HEK293T (cell line): ENCODE results near the gene MAPK8IP2.

Experiments used
- CTCF ChIA-PET: fragments of 350-600 bp; formaldehyde crosslinking; extraction: SDS; loops from one replicate; lab custom pipeline; 2021; ENCODE audit warnings: antibody characterized with exemption, inconsistent platforms; lab: Yijun Ruan, JAX
- POLR2A ChIA-PET: fragments of 350-600 bp; formaldehyde crosslinking; extraction: SDS; loops from one replicate; lab custom pipeline; 2020; ENCODE audit warnings: antibody characterized with exemption, inconsistent platforms; lab: Yijun Ruan, JAX
- DNase-seq: peaks from one replicate; pipeline ENCODE4 v3.0.0; 2012; ENCODE audit warnings: mixed read lengths; ENCODE audit errors: extremely low spot score
- ARNT ChIP-seq: fragments of 450-650 bp; IDR thresholded peaks from 2 replicates; pipeline ENCODE4 v1.6.1; 2017; ENCODE audit warnings: mild to moderate bottlenecking
- BHLHE40 ChIP-seq: fragments of 450-650 bp; IDR thresholded peaks from 2 replicates; pipeline ENCODE4 v1.6.1; 2016; ENCODE audit warnings: mild to moderate bottlenecking, moderate library complexity, borderline replicate concordance
- CTBP1 ChIP-seq: fragments of 450-650 bp; IDR thresholded peaks from 2 replicates; pipeline ENCODE4 v1.6.1; 2016; ENCODE audit warnings: borderline replicate concordance
- ELF4 ChIP-seq: fragments of 450-650 bp; IDR thresholded peaks from 2 replicates; pipeline ENCODE4 v1.6.1; 2017; ENCODE audit warnings: antibody characterized with exemption
- FOXA1 ChIP-seq: fragments of 450-650 bp; IDR thresholded peaks from 2 replicates; pipeline ENCODE4 v1.6.1; 2016; ENCODE audit warnings: mild to moderate bottlenecking
- FOXK2 ChIP-seq: fragments of 450-650 bp; IDR thresholded peaks from 2 replicates; pipeline ENCODE4 v1.6.1; 2016; ENCODE audit warnings: mild to moderate bottlenecking
- FOXM1 ChIP-seq: fragments of 450-650 bp; IDR thresholded peaks from 2 replicates; pipeline ENCODE4 v1.6.1; 2017; ENCODE audit warnings: mild to moderate bottlenecking, borderline replicate concordance
- HDGF ChIP-seq: fragments of 450-650 bp; IDR thresholded peaks from 2 replicates; pipeline ENCODE4 v1.6.1; 2017; ENCODE audit warnings: antibody characterized with exemption, borderline replicate concordance
- L3MBTL2 ChIP-seq: fragments of 450-650 bp; conservative IDR thresholded peaks from 2 replicates; pipeline ENCODE4 v1.6.1; 2016; ENCODE audit warnings: mild to moderate bottlenecking
- LEF1 ChIP-seq: fragments of 450-650 bp; IDR thresholded peaks from 2 replicates; pipeline ENCODE4 v1.6.1; 2017; ENCODE audit warnings: mild to moderate bottlenecking, borderline replicate concordance
- NFRKB ChIP-seq: fragments of 450-650 bp; IDR thresholded peaks from 2 replicates; pipeline ENCODE4 v1.6.1; 2016; ENCODE audit warnings: mild to moderate bottlenecking, moderate library complexity
- SP1 ChIP-seq: fragments of 450-650 bp; IDR thresholded peaks from 2 replicates; pipeline ENCODE4 v1.6.1; 2017
- SUZ12 ChIP-seq: fragments of 450-650 bp; IDR thresholded peaks from 2 replicates; pipeline ENCODE4 v1.6.1; 2016; ENCODE audit warnings: mild to moderate bottlenecking
- TARDBP ChIP-seq: fragments of 450-650 bp; IDR thresholded peaks from 2 replicates; pipeline ENCODE4 v1.6.1; 2016
- ZNF384 ChIP-seq: fragments of 450-650 bp; IDR thresholded peaks from 2 replicates; pipeline ENCODE4 v1.6.1; 2016
- TF ChIP-seq, protein P1 (sequence below): fragments of 450-650 bp; IDR thresholded peaks from 2 replicates; pipeline ENCODE4 v1.6.1; 2016

The MAPK8IP2 gene

DNA sequence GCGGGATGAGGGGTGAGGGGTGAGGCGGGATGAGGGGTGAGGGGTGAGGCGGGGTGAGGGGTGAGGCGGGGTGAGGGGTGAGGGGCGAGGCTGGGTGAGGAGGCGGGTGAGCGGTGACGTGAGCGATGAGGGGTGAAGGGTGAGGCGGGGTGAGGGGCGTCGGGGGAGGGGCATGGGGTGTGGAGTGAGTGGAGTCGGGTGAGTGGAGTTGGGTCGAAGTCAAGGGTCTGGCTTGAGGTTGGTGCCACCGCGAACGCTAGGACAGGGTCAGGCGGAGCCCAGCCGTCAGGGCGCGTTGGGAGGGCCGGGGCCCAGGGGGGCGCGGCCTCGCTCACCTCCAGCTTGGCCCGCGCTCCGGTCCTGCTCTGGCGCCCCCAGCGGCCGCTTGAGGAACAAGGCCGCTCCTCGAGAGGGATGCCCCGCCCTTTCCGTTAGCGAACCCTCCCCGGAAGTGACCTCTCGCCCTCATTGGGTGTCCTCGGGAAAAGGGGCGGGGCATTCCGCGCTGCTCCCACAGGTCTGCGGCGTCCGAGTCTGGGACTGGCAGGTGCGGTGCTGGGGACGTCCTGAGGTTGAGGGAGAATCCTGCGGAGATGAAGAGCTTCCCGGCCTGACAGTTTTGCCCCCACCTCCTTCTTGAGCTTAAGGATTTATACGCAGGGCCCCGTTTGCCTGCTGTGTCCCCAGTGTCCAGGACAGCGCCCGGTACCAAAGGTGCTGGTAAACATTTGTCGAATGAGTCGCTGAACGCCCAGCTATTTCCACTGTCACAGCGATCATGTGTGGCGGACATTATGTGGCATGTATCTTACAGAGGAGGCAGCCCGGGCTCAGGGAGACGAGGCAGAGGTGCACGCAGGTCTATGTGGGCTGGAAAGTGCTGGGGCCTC lies 37.8 kb upstream of the MAPK8IP2 start, which contains the start of gene SYCE3:
Gene SYCE3 (minus strand): TSS at position 397 of the 890 bp plus-strand sequence. CDS start 6,514 bp downstream, outside the sequence.
- ChIA-PET CTCF (interaction anchor here (0.6 to 2.0 kb wide), 13 partner anchors 10 to 129 kb away, joined by 3 to 12 read pairs (median 5); partner anchors contain the start of genes KLHDC7B and SCO2), POLR2A (interaction anchor here (0.6 to 4.2 kb wide), 11 partner anchors 9 to 140 kb away, joined by 3 to 59 read pairs (median 3); partner anchors contain the start of genes CHKB and SCO2)
- TF ChIP-seq ELF4 = peak; percentile 54
- no peak for TF ChIP-seq ARNT
- DNase-seq = peak; percentile 98

DNA sequence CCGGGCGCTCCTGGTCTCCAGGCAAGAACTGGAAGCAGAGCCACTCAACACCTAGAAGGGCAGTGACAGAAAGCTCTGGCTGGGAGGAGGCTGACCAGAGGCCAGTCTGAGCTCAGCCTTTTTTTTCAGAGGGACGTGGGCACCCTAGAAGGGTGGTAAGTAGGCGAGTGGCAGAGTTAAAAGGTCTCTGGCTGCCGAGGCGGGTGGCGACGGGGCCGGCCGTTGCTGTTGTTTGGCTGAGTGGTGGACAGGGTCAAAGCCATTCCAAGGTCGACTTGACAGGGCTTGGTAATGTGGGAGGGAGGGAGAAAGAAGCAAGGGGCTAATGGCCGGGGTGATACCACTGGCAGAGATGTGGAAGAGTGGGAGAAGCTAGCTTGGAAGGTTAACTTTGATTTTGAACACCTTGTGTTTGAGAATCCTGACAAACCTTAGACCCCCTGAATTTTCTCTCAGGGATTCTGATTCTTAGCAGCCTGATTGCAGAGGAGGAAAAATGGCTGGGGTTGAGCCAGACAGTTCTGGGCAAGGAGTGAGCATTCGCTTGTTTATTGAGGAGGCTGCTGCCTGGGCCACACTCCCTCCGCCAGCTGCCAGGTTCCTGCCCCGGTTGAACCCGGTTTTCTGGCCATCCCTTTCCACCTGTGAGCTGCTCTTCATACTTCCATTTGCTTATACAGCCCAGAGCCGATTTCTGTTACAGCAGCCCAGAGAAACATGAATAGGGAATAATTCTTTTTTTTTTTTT lies 37.0 kb upstream of the MAPK8IP2 start:
- DNase-seq = no peak
- TF ChIP-seq FOXM1 = no peak
- no peak for TF ChIP-seq FOXK2
- no peak for TF ChIP-seq NFRKB
- CTCF ChIA-PET = interaction anchor here (0.6 to 2.0 kb wide), 12 partner anchors 9 to 128 kb away, joined by 3 to 12 read pairs (median 6); partner anchors contain the start of genes KLHDC7B and SCO2
- POLR2A ChIA-PET = interaction anchor here (0.6 to 4.2 kb wide), 8 partner anchors 9 to 139 kb away, joined by 3 to 59 read pairs (median 3); partner anchors contain the start of genes CHKB and SCO2

DNA sequence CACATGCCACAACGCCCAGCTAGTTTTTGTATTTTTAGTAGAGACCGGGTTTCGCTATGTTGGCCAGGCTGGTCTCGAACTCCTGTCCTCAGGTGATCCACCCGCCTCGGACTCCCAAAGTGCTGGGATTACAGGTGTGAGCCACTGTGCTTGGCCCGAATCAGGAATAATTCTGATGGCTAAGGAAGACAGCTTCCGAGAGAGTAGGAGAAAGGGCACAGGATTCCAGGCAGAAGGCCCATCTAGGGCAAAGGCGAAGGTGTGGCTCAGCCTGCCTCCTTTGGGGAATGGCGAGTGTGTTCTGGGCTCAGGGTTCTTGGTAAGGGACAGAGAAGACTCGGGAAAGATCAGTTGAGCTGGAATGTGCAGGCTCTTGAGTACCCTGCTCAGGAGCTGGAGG lies 36.3 kb upstream of the MAPK8IP2 start:
- CTCF ChIA-PET = interaction anchor here (2.0 kb wide), 2 partner anchors 23 to 57 kb away, joined by 7 to 10 read pairs; no protein-coding TSS in a partner anchor
- no peak for DNase-seq
- POLR2A ChIA-PET = interaction anchor here (1.4 to 4.2 kb wide), 4 partner anchors 9 to 39 kb away, joined by 3 to 59 read pairs (median 14); partner anchors contain the start of genes CHKB and SCO2
- TF ChIP-seq SUZ12 (no peak), NFRKB (no peak), ARNT (no peak), FOXM1 (no peak), SP1 (no peak), ZNF384 (no peak), TARDBP (no peak), CTBP1 (no peak), FOXA1 (no peak), BHLHE40 (no peak)
- TF ChIP-seq, protein P1, sequence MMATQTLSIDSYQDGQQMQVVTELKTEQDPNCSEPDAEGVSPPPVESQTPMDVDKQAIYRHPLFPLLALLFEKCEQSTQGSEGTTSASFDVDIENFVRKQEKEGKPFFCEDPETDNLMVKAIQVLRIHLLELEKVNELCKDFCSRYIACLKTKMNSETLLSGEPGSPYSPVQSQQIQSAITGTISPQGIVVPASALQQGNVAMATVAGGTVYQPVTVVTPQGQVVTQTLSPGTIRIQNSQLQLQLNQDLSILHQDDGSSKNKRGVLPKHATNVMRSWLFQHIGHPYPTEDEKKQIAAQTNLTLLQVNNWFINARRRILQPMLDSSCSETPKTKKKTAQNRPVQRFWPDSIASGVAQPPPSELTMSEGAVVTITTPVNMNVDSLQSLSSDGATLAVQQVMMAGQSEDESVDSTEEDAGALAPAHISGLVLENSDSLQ = no peak

DNA sequence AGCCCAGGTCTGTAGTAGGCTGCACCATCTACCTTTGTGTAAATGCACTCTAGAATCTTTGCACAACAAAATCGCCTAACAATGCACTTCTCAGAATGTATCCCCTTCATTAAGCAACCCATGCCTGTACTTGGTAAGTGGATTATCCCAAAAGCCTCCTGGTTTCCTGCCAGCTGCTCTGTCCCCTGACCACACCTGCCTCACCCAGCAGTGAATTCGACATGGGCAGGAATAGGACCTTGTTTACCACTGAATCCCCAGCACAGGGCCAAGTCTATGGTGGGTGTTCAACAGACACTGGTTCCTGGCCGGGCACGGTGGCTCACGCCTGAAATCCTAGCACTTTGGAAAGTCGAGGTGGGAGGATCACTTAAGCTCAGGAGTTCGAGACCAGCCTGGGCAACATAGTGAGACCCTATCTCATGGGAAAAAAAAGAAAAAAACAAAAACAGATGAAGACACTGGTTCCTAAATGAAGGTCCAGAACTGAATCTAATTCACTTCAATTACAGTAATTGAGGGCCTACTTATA lies 32.8 kb upstream of the MAPK8IP2 start:
- TF ChIP-seq ELF4 (no peak), LEF1 (no peak), SP1 (no peak), NFRKB (no peak), L3MBTL2 (no peak)
- CTCF ChIA-PET = no interaction called here

DNA sequence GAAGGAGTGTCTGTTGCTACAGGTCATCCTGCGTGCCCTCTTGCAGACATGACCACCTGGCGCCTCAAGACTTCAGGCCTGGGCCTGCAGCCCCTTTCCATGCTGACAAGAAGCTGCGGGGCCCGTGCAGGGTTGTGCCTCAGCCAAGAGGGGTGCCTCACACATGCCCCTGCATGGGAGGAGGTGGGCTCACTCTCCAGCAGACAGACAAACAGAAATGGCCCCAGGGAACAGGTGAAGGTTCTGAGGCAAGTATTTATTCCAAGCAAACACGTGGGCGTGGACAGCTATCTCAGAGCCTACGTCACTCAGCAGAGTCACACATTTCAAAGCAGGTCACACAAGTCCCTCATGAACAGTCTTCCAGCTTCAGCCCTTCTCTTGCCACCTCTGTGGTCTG lies 32.0 kb upstream of the MAPK8IP2 start:
- CTCF ChIA-PET = no interaction called here
- POLR2A ChIA-PET = interaction anchor here (1.0 to 1.4 kb wide), 3 partner anchors 10 to 43 kb away, joined by 3 to 5 read pairs (median 4); partner anchors contain the start of genes CHKB and SCO2
- no peak for TF ChIP-seq FOXA1
- TF ChIP-seq HDGF = no peak
- no peak for DNase-seq

More for the DNA sequence above, 32.8 kb upstream of the MAPK8IP2 start:
- POLR2A ChIA-PET = interaction anchor here (1.4 kb wide), 1 partner anchor 15 kb away, joined by 4 read pairs; the partner anchor contains the start of gene CHKB
- DNase-seq = no peak

DNA sequence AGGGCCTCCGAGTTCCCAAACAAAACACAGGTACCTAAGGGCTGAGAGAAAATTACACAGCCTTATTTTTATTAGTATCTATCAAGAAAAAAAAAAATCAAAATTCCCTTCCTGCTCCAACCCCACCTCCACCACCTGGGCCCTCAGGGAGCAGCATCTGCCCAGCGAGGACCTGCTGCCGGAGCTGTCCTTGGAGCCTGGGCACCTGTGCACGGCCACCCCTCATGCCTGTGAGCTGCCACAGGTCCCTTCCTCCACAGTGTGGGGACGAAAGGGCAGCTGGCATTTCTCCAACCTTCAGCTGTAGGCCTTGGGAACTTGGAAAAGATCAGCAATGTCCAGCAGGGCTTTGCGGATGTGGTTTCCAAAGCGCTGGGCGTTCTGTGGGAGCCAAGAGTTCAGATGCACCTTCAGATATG lies 31.5 kb upstream of the MAPK8IP2 start:
- TF ChIP-seq, protein P1 = no peak
- TF ChIP-seq SUZ12 (no peak), L3MBTL2 (no peak), LEF1 (no peak), FOXA1 (no peak), ARNT (no peak), SP1 (no peak), HDGF (no peak), BHLHE40 (no peak), FOXK2 (no peak), ZNF384 (no peak), FOXM1 (no peak), ELF4 (no peak), CTBP1 (no peak), NFRKB (no peak), TARDBP (no peak)
- POLR2A ChIA-PET = interaction anchor here (1.0 to 1.4 kb wide), 4 partner anchors 10 to 43 kb away, joined by 3 to 5 read pairs (median 4); partner anchors contain the start of genes CHKB and SCO2
- DNase-seq = no peak
- CTCF ChIA-PET = no interaction called here
